Urothelium cell line (cell line): Measurements from ENCODE around the gene RYR1.
"Not testable (repeated sequence)": the region's sequence is repeated elsewhere in the genome, so short reads cannot be mapped to it uniquely, and the experiment has no call there.

Experiments
- DNase-seq: peaks from one replicate; pipeline ENCODE4 v3.0.0; 2011; ENCODE audit warnings: low spot score, mixed read lengths
- FAIRE-seq: peaks from 2 replicates; lab custom pipeline; 2011; peaks lifted over from hg19 to GRCh38; lab: Jason Lieb, UNC

Gene RYR1

DNA sequence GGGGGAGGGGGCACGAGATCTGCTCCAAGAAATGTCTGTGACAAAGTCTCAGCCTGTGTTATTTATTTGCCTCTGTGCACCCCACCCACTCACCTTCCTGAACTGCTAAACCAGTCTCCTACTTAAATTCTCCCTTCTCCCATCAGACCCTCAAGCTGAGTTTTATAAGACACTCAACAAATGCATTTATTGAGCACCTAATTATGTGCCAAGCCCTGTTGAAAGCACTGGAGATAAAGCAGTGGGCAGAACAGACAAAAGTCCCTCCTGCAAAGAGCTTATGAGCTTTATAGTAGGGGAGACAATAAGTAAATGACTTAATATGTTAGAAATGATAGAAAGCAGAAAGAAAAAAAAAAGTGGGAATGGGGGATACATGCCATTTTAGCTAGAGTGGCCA lies 34.0 kb upstream of the RYR1 start:
- FAIRE-seq (no peak), DNase-seq (no peak)

DNA sequence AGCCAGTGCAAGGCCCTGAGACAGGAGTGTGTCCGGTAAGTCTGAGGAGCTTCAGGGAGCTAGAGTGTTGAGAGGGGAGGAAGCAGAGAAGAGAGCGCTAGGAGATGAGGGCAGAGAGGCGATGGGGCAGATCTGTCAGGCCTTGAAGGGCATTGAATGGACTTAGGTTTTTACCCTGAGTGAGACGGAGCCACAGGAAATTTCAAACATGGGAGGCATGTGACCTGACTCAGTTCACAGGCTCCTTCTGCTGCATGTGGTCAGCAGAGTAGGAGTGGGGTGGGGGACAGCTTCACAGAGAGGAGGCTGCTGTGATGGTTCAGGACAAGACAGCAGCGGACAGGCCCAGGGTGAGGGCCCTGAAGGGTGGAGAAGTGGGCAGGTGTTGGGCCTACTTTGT lies 33.1 kb upstream of the RYR1 start:
- DNase-seq (no peak), FAIRE-seq (no peak)

DNA sequence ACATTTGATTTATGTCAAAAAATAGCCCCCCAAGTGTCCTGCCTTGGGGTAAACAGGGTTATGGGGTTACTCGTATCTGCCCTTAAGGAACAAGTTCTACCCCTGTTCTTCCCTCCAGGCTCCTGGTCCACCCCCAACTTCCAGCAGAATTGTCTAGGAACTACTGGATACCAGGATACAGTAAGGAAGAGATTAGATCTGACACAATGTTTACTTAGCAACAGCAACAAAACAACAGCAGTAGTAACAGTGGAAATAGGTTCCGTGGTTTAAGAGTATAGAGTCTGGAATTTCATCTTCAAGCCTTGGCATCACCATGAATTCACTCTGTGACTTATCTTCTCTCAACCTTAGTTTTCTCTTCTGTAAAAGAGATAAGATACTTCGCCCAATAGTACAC lies 32.3 kb upstream of the RYR1 start:
- no peak for DNase-seq
- no peak for FAIRE-seq

DNA sequence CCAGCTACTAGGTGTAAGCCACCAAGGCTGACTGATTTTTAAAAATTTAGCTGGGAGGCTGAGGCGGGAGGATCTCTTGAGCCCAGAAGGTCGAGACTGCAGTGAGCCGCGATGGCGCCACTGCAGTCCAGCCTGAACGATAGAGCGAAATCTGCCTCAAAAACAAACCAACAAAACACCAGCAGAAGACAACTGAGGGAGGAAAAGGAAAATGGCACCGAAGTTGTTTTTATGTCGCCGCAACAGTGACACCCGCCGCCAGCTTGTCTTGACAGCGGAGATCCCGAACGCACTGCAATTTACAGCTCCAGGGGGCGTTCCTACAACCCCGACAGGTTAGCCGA lies 30.9 kb upstream of the RYR1 start:
- DNase-seq (no peak), FAIRE-seq (no peak)

GRCh38 chr19:38402967-38403674 lies 30.4 kb upstream of the RYR1 start, which contains the start of gene FAM98C:
Gene FAM98C (plus strand): TSS chr19:38403093. CDS start chr19:38403154, 61 bp downstream.
- DNase-seq (peak; percentile 99), FAIRE-seq (peak; percentile 50)

- no peak for FAIRE-seq
These were observed 28.6 kb upstream of the RYR1 start for GRCh38 chr19:38404858-38405257.

GRCh38 chr19:38405276-38405675 lies 28.2 kb upstream of the RYR1 start:
- FAIRE-seq (no peak), DNase-seq (no peak)

More at GRCh38 chr19:38404858-38405257, 28.6 kb upstream of the RYR1 start:
- no peak for DNase-seq

GRCh38 chr19:38409631-38410133 lies 23.8 kb upstream of the RYR1 start:
- DNase-seq, result peak; percentile 31

GRCh38 chr19:38410407-38410806 lies 23.1 kb upstream of the RYR1 start:
- DNase-seq, FAIRE-seq: not testable (repeated sequence)

More at GRCh38 chr19:38409631-38410133, 23.8 kb upstream of the RYR1 start:
- no peak for FAIRE-seq

DNA sequence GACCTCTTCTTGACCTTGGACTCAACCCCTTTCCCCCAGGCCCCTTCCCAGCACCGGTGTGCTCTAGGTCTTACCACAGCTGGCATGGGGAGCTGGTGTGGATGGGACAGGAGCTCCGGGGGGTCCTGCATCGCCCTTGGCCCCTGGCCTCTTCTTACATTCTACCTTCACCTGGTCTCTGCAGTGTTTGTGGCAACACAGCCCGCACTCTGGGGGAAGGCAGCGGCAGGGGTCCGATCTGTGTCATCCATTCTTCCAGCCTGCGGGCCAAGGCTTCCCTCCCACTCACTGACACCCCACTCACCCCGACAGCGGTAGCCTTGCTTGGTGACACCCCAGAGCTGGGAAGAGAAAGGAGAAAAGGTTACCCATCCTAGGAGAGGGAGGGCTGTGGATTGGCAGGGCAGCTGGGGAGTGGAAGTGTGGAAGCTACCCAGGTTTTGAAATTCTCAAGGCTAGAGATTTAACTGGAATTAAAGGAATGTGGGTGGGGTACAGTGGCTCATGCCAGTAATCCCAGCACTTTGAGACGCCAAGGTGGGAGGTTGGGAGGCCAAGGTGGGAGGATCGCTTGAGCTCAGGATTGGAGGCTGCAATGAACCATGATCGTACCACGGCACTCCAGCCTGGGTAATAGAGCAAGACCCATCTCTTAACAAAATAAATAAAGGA lies 22.3 kb upstream of the RYR1 start:
- DNase-seq (no peak), FAIRE-seq (no peak)

DNA sequence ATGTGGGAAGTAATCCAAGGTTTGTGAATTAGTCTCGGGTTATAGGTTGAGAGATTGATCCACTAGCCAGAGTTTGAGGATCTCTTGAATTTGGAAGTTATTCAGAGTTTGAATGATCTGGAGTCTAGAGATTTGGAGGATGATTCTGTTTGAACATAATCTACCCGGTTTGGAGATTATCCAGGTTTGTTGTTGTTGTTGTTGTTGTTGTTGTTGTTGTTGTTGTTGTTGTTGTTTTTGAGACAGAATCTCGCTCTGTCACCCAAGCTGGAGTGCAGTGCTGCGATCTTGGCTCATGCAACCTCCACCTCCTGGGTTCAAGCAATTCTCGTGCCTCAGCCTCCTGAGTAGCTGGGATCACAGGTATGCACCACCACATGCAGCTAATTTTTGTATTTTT lies 21.6 kb upstream of the RYR1 start:
- FAIRE-seq, DNase-seq: not testable (repeated sequence)

- no peak for DNase-seq
- FAIRE-seq, result no peak
These were observed 21.0 kb upstream of the RYR1 start for GRCh38 chr19:38412491-38412890.

GRCh38 chr19:38412961-38413360 lies 20.5 kb upstream of the RYR1 start:
- DNase-seq, result no peak
- FAIRE-seq, result no peak

DNA sequence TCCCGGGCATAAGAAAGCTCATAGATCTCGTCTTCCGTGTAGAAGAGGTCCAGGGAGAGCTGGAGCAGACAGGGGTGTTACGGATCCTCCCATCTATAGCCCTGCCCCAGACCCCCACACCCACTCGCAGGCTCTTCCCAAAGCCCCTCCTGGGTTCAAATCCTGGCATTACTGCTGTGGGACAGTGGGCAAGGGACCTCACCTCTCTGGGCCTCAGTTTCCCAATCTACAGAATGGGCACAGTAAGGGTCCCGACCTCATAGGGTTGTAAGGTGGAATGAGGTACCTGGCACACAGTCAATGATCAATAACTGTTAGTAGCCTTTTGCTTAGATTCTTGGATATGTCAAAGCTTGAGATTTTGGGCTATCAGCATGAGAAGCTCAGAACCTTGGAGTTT lies 20.1 kb upstream of the RYR1 start:
- FAIRE-seq, result no peak

GRCh38 chr19:38417146-38417543 lies 16.3 kb upstream of the RYR1 start:
- FAIRE-seq (no peak), DNase-seq (no peak)

More for the DNA sequence above, 20.1 kb upstream of the RYR1 start:
- no peak for DNase-seq

DNA sequence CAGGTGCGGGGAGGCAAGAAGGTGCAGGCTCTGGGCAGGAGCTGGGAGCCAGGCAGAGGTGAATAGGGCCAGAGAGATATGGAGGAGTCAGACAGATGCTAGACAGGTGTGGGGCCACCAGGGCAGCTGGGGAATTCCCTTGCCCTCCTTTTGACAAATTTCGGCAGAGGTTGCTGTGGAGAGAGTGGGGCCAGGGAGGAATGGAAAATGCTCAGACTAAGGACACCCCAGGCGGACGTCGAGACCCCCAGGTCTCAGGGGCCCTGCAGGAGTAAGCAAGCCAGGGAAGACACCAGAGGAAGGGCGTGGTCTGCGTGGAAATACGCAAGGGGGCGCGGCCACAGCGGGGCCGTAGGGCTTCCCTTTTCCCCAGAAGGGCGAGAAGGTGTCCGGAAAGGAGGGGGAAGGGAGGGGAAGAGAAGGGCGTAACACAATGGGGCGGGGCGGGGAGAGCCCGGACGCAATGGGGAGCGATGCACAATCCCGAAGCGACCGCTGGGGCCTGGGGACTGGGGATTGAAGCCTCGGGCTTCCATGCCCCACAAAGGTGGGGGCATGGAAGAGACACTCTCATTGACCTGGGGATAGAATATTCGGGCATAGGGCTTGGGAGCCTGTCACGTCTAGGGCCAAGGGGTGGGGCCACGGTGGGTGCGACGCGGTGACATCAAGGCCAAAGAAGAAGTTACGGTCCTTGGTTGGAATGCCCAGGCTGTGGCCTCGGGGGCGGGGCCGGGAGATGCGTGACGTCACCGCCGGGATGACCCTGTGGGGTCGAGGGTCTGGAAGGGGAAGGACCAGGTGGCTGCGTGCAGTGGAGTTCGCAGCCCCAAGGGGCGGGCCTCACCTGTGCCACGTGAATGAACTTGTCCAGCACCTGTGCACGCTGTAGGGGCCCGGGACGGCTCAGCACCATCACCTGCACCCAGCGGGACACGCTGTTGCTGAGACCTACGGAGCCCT lies 15.7 kb upstream of the RYR1 start:
- FAIRE-seq (no peak), DNase-seq (no peak)

GRCh38 chr19:38420935-38421334 lies 12.6 kb upstream of the RYR1 start:
- FAIRE-seq (no peak), DNase-seq (no peak)

DNA sequence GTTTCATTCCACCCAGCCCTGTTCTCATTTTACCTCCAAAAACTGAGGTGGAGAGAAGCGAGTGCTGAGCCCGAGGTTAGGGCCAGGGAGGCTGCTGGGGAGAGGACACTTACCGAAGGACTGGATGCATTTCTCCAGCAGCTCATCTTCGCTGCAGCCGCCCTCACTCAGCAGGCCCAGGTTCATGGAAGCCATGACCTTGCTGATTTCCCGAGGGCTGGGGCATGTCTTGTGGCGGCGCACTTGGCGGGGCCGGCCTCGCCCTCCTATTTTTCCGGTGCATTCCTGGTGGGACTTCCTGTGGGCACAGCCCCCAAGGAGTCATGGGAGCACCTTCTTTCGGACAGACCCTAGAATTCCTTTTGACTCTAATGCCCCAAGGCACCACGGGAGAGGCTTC lies 11.6 kb upstream of the RYR1 start:
- DNase-seq (no peak), FAIRE-seq (no peak)

GRCh38 chr19:38422438-38422837 lies 11.1 kb upstream of the RYR1 start:
- DNase-seq (no peak), FAIRE-seq (no peak)

- FAIRE-seq (no peak), DNase-seq (no peak)
These were observed 9.2 kb upstream of the RYR1 start for GRCh38 chr19:38424272-38424671.

- no peak for FAIRE-seq
- DNase-seq, result no peak
These were observed 8.2 kb upstream of the RYR1 start for GRCh38 chr19:38425222-38425809.
